ENCODE results near the gene CRB1. TPM values are rescaled to one million over a fixed set of nuclear protein-coding genes. Genes with fewer than 3 reads are reported as not detected.
A peak's percentile ranks its signal among the peaks of the same experiment; 100 is the strongest.

CRB1 gene
- total and polyA plus RNA-seq, 2 experiments from 2014 or later: 0.27 to 0.56 TPM

GRCh38 chr1:197435224-197435623 lies 167.2 kb downstream of the CRB1 start:
- DNase-seq (ENCODE audit: low spot score) (peak; percentile 25), ATAC-seq (peak; percentile 44)
- no peak overlapping the region for H3K27ac ChIP-seq (ENCODE audit: low read depth)
- H3K4me3 ChIP-seq: no peak overlapping the region
- H3K9me2 ChIP-seq (ENCODE audit: insufficient read depth): no peaks in the 10 kb centered on the region
- H3K36me3 ChIP-seq (ENCODE audit: insufficient read depth): no peaks in the 10 kb centered on the region
- H3K27me3 ChIP-seq (ENCODE audit: insufficient read depth): no peaks in the 10 kb centered on the region
- TF ChIP-seq NANOG (IDR thresholded peaks at IDR 0.05; ENCODE audit: borderline replicate concordance): no peak
- no peak for TF ChIP-seq STAT1 (IDR thresholded peaks at IDR 0.05; ENCODE audit: unreplicated experiment)
- no peak for TF ChIP-seq POLR2AphosphoS5 (IDR thresholded peaks at IDR 0.05; ENCODE audit: low read depth)
- TF ChIP-seq ETS1 (IDR thresholded peaks at IDR 0.05): no peak
- TF ChIP-seq JUNB (IDR thresholded peaks at IDR 0.05; ENCODE audit: unreplicated experiment): no peak
- TF ChIP-seq CREB1 (CRISPR knock-in tag; IDR thresholded peaks at IDR 0.05; ENCODE audit: low read depth): no peak
- TF ChIP-seq CTCF (conservative IDR thresholded peaks at IDR 0.05; ENCODE audit: low read depth in 2 of 2): no peak
- TF ChIP-seq ZNF114 (CRISPR knock-in tag; IDR thresholded peaks at IDR 0.05): no peak
- TF ChIP-seq EZH2 (IDR thresholded peaks at IDR 0.05; ENCODE audit: low read depth, unreplicated experiment): no peak
- TF ChIP-seq ZNF331 (CRISPR knock-in tag; IDR thresholded peaks at IDR 0.05; ENCODE audit: low read depth): no peak
- no peak for TF ChIP-seq ZNF462 (CRISPR knock-in tag; IDR thresholded peaks at IDR 0.05)
- TF ChIP-seq EZH2phosphoT487 (IDR thresholded peaks at IDR 0.05; ENCODE audit: unreplicated experiment): no peak
- no peak for TF ChIP-seq REST (IDR thresholded peaks at IDR 0.05; ENCODE audit: unreplicated experiment)
- H3K79me2 ChIP-seq (replicated peaks; ENCODE audit: insufficient read depth): no peaks in the 10 kb centered on the region
- no peaks in the 10 kb centered on the region for H3F3A ChIP-seq (replicated peaks; ENCODE audit: low read depth)
- H3K4me1 ChIP-seq (ENCODE audit: insufficient read depth): peaks cover 46% of the 10 kb centered on the region
- no peak overlapping the region for H3K4me2 ChIP-seq
- no peak overlapping the region for H3K27ac Mint-ChIP-seq
- no peaks in the 10 kb centered on the region for H4K20me1 ChIP-seq (replicated peaks; ENCODE audit: insufficient read depth)
- H3K4me3 Mint-ChIP-seq: no peak overlapping the region
- H3K36me3 Mint-ChIP-seq (ENCODE audit: low read depth): no peaks in the 10 kb centered on the region
- no peak overlapping the region for H2AFZ ChIP-seq
- H3K27me3 Mint-ChIP-seq (ENCODE audit: insufficient read depth, low read depth, poor library complexity): no peaks in the 10 kb centered on the region
- H3K9me3 Mint-ChIP-seq: no peaks in the 10 kb centered on the region
- peaks cover 51% of the 10 kb centered on the region for H3K4me1 Mint-ChIP-seq
